Activated CD8-positive, alpha-beta T cell treated with anti-CD3 and anti-CD28 coated beads, Interleukin-2, amount 10 ng/mL, durations not matched to agents 7 days and 5 days (primary cell): ENCODE measurements around the gene GMPS. TPM values are rescaled to one million over a fixed set of nuclear protein-coding genes. Genes with fewer than 3 reads are reported as not detected.

Source experiments
- ATAC-seq: fragments of 150-1000 bp; cut with Tn5 transposase; one replicate; pipeline ENCODE4 v1.10.0; 2021; ENCODE audit warnings: moderate library complexity
- CTCF ChIA-PET: fragments of 350-600 bp; sonication (Branson Sonifier 250); formaldehyde crosslinking; loops from one replicate; lab custom pipeline; 2021; ENCODE audit warnings: antibody characterized with exemption; lab: Charles Lee
- POLR2A ChIA-PET: fragments of 350-600 bp; sonication (Branson Sonifier 250); formaldehyde crosslinking; loops from one replicate; lab custom pipeline; 2021; ENCODE audit warnings: antibody characterized with exemption; lab: Charles Lee
- DNase-seq: peaks from one replicate; pipeline ENCODE4 v3.0.0-alpha.2; 2020
- H3K27ac Mint-ChIP-seq: one replicate; pipeline ENCODE4 v1.8.0; 2021; ENCODE audit warnings: mild to moderate bottlenecking, mixed read lengths
- H3K27me3 Mint-ChIP-seq: one replicate; pipeline ENCODE4 v1.8.0; 2021; ENCODE audit warnings: low read depth, mixed read lengths
- H3K36me3 Mint-ChIP-seq: one replicate; pipeline ENCODE4 v1.8.0; 2021; ENCODE audit warnings: low read depth, mixed read lengths
- H3K4me1 Mint-ChIP-seq: one replicate; pipeline ENCODE4 v1.8.0; 2021; ENCODE audit warnings: low read depth, mixed read lengths
- H3K4me3 Mint-ChIP-seq: one replicate; pipeline ENCODE4 v1.8.0; 2021; ENCODE audit warnings: mild to moderate bottlenecking, mixed read lengths
- H3K9me3 Mint-ChIP-seq: one replicate; pipeline ENCODE4 v1.8.0; 2022; ENCODE audit warnings: mixed read lengths; ENCODE audit not compliant: insufficient read depth
- total RNA-seq, 2 experiments: library from RNA; stranded (reverse); gene quantifications; one replicate each; pipeline ENCODE4 v1.2.3, GENCODE V29; 2021

Gene GMPS
- total RNA-seq, 2 experiments from 2014 or later: 102 to 109 TPM

DNA sequence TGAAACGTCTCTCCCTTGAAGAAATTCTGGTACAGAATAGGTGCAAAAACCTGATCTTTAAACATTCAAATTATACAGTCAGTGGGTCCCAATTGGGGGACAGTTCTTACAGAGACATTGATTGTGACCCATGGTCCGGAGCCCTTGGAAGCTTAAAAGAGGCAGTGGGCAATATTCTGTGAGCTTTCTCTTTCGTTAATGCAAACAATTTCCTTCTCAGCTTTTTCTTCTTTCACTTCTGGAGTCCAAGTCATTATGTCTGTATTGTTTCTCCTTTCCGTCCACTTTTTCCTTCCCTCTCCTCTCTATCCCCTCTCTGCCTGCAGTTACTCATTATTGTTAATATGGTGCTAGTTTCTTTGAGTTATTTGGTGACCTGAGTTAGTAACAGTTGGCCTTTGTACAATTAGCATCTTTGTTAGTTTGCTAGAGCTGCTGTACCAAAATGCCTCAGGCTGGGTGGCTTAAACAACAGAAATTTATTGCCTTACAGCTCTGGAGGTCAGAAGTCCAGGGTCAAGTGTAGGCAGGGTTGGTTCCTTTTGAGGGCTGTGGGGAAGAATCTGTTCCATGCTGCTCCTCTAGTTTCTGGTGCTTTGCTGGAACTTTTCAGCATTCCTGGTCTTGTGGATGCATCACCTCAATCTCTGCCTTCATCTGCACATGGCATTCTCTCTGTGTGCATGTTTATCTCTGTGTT, 102.6 kb downstream of the GMPS start:
- H3K9me3 Mint-ChIP-seq: no peaks in the 10 kb centered on the region
- CTCF ChIA-PET: no interaction called here
- H3K4me3 Mint-ChIP-seq: no peak overlapping the region
- H3K36me3 Mint-ChIP-seq: no peaks in the 10 kb centered on the region
- H3K27me3 Mint-ChIP-seq: no peaks in the 10 kb centered on the region
- no peak overlapping the region for H3K27ac Mint-ChIP-seq
- POLR2A ChIA-PET: interaction anchor here (0.7 kb wide), 1 partner anchor 1082 kb away, joined by 3 read pairs; no protein-coding TSS in a partner anchor
- DNase-seq (no peak), ATAC-seq (no peak)
- no peaks in the 10 kb centered on the region for H3K4me1 Mint-ChIP-seq

DNA sequence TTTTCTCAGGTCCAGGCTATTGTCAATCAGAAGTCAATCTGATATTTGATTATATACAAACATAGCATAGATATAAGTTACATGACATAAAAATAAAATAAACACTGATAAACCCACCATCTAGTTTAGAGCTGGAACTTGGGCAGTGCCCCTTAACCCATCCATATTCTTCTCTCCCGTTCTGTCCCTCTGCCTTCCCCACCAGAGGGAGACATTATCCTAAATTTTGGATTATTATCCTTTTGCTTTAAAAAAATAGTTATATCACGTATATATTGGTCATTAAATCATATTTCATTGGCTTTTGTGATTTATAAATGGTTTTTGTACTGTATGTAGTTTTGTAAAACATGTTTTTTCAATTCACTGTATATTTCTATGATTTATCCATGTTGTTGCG, 107.9 kb downstream of the GMPS start:
- DNase-seq: no peak
- ChIA-PET CTCF (no interaction called here), POLR2A (no interaction called here)
- no peaks in the 10 kb centered on the region for H3K36me3 Mint-ChIP-seq
- ATAC-seq: no peak
- H3K4me3 Mint-ChIP-seq: no peak overlapping the region
- no peaks in the 10 kb centered on the region for H3K27me3 Mint-ChIP-seq
- H3K9me3 Mint-ChIP-seq: no peaks in the 10 kb centered on the region
- H3K4me1 Mint-ChIP-seq: no peaks in the 10 kb centered on the region
- no peak overlapping the region for H3K27ac Mint-ChIP-seq

DNA sequence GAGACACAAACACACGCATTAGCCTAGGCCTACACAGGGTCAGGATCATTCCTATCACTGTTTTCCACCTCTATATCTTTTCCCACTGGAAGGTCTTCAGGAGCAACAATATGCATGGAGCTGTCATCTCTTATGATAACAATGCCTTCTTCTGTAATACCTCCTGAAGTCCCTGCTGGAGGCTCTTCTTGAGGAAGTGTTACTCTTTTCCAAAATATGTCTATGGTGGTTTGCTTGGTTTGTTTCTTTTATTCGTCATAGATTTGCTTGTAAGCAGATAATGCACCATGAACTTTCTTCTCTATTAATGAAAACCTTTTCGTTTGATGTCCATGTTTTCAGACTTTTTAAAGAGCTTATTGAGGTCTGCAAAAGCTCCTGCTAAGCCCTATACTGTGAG, 109.3 kb downstream of the GMPS start:
- Mint-ChIP-seq H3K4me3 (no peak overlapping the region), H3K36me3 (no peaks in the 10 kb centered on the region), H3K4me1 (no peaks in the 10 kb centered on the region), H3K27me3 (peaks cover 2% of the 10 kb centered on the region), H3K9me3 (no peaks in the 10 kb centered on the region), H3K27ac (no peak overlapping the region)
- ATAC-seq: no peak
- no peak for DNase-seq
- ChIA-PET POLR2A (no interaction called here), CTCF (no interaction called here)

DNA sequence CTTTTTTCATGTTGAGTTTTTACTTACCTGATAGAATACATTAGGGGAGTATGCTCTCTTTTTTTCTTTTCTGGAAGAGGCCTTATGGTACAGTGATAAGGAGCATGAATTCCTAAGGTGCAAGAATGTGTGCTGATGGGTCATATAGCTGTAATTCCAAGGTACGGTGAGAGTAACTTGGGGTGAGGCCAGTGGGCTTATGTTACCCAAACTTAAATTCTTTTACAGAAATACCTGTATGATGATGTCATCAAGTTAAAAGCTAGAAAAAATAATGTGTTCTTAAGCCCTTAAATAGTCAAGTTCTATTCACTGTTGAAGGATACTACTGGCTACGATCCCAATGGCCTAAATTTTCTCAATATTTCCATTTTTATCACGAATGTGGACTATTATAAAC, 111.2 kb downstream of the GMPS start:
- POLR2A ChIA-PET: no interaction called here
- ATAC-seq: no peak
- H3K9me3 Mint-ChIP-seq: no peaks in the 10 kb centered on the region

DNA sequence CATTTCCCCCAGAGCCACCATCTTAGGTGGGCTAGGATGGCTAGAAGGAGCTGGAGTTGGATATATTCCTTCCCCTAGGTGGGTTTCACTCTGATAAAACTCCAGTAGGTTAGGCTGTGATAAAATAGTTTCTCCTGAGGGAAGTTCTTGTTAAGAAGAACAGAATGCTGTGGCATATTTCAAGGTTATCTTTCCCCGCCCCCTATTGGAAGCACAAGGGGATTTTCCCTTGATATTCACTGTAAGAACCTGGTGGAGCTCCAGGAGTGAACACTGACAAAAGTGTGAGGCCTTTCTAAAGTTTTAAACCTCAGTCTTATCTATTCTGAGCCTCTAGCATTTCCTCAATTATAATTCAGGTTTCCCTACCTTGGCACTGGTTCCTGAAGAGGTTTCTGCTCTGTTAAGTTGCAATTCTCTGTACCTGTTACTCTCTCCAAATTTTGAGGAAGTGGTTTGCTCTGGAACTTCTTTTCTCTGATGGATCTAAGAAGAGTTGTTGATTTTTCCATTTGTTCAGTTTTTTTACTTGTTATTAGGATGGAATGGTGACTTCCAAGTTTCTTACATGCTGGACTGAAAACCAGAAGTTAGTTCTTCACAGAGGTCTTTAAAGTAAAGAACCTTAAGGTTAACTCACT, 113.5 kb downstream of the GMPS start:
- Mint-ChIP-seq H3K4me3 (no peak overlapping the region), H3K36me3 (no peaks in the 10 kb centered on the region), H3K9me3 (no peaks in the 10 kb centered on the region), H3K4me1 (no peaks in the 10 kb centered on the region), H3K27ac (no peak overlapping the region), H3K27me3 (peaks cover 5% of the 10 kb centered on the region)
- CTCF ChIA-PET: no interaction called here
- POLR2A ChIA-PET: no interaction called here
- DNase-seq (no peak), ATAC-seq (no peak)

More for the DNA sequence above, 111.2 kb downstream of the GMPS start:
- Mint-ChIP-seq H3K27ac (no peak overlapping the region), H3K36me3 (no peaks in the 10 kb centered on the region), H3K4me3 (no peak overlapping the region), H3K27me3 (peaks cover 2% of the 10 kb centered on the region), H3K4me1 (no peaks in the 10 kb centered on the region)
- DNase-seq: no peak
- CTCF ChIA-PET: no interaction called here

DNA sequence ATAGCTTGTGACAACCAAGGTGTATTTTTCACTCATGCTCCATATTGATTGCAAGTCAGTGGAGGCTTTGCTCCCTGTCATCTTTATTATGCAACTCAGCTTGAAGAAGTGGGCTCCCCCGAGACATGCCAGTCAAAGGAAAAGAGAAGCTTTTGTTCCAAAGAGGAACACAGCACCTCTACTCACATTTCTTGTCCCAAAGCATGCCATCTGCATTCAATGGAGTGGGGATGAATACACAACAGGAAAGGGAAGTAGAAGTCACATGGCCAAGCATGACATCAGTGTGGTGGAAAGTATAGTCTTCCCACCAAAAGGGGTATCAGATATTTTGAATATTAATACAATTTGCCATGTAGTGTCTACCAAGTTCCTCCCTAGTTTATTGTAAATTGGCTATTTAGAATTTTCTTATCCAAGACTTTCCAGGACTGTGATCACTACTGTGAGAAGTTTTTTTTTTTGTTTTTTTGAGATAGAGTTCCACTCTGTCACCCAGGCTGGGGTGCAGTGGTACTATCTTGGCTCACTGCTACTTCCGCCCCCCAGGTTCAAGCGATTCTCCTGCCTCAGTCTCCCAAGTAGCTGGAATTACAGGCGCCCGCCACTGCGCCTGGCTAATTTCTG, 114.5 kb downstream of the GMPS start:
- Mint-ChIP-seq H3K9me3 (no peaks in the 10 kb centered on the region), H3K4me1 (no peaks in the 10 kb centered on the region), H3K4me3 (no peak overlapping the region), H3K36me3 (no peaks in the 10 kb centered on the region), H3K27me3 (peaks cover 5% of the 10 kb centered on the region), H3K27ac (no peak overlapping the region)
- ATAC-seq: no peak
- CTCF ChIA-PET: no interaction called here
- POLR2A ChIA-PET: no interaction called here
- DNase-seq: no peak

DNA sequence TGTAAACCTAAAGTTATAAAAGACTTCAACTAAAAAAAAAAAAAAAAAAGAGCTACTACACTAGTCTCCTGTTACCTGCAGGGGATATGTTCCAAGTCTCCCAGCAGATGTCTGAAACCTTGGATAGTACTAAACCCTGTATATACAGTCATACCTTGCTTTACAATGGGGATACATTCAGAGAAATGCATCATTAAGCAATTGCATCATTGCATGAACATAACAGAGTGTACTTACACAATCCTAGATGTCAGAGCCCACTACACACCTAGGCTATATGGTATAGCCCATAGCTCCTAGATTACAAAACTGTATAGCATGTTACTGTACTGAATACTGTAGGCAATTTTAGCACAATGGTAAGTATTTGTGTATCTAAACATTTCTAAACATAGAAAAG, 119.1 kb downstream of the GMPS start:
- H3K27ac Mint-ChIP-seq: no peak overlapping the region
- POLR2A ChIA-PET: no interaction called here
- no peak overlapping the region for H3K4me3 Mint-ChIP-seq
- H3K9me3 Mint-ChIP-seq: no peaks in the 10 kb centered on the region
- H3K4me1 Mint-ChIP-seq: no peaks in the 10 kb centered on the region
- no peak for ATAC-seq
- CTCF ChIA-PET: no interaction called here
- no peak for DNase-seq
- peaks cover 7% of the 10 kb centered on the region for H3K27me3 Mint-ChIP-seq
- no peaks in the 10 kb centered on the region for H3K36me3 Mint-ChIP-seq

DNA sequence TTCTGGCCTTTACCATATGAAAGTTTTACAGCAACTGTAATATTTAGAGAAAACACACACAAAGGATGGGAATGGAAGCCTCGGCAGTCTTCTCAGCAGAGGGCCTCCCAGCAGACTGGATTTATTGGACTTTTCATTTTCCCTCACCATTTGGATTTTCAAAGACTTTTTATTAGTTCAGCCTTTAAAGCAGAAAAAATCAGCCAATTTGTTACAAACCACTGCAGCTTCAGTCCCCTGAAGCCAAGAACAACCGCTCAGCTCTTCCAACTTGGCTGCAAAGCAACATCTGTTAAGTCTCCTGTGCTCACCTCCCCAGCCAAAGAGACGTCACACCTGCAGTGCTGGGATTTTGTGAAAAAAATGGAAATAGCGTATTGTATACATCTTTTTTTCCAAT, 120.8 kb downstream of the GMPS start:
- peaks cover 9% of the 10 kb centered on the region for H3K27me3 Mint-ChIP-seq
- ChIA-PET CTCF (no interaction called here), POLR2A (no interaction called here)
- H3K4me3 Mint-ChIP-seq: no peak overlapping the region
- no peaks in the 10 kb centered on the region for H3K4me1 Mint-ChIP-seq
- DNase-seq: no peak
- H3K36me3 Mint-ChIP-seq: no peaks in the 10 kb centered on the region
- no peaks in the 10 kb centered on the region for H3K9me3 Mint-ChIP-seq
- H3K27ac Mint-ChIP-seq: no peak overlapping the region
- ATAC-seq: no peak

DNA sequence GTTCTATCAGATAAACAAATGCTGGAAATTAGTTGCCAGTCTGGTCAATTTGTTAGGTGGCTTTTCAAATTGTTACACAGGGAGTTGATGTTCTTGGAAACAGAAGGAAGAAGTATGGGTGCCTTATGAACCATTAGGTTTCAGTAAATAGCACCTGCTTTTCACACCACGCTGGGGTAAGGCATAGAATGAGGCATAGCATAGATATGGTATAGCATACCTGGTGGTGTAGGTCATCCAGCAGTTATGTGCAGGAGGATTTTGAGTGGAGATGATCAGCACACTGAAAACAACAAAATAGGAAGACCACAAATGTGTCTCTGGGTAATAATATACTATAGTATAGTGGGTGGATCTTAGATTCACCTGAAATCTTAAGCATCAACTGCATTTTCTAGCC, 121.4 kb downstream of the GMPS start:
- H3K4me3 Mint-ChIP-seq: no peak overlapping the region
- peaks cover 9% of the 10 kb centered on the region for H3K27me3 Mint-ChIP-seq
- H3K4me1 Mint-ChIP-seq: no peaks in the 10 kb centered on the region
- ChIA-PET POLR2A (no interaction called here), CTCF (no interaction called here)
- H3K27ac Mint-ChIP-seq: no peak overlapping the region
- H3K36me3 Mint-ChIP-seq: no peaks in the 10 kb centered on the region
- ATAC-seq (no peak), DNase-seq (no peak)
- H3K9me3 Mint-ChIP-seq: no peaks in the 10 kb centered on the region

Other genes starting within 250 kb of the GMPS start
- gene PLCH1, start 125.6 kb upstream of the GMPS start, total RNA-seq: 1 to 10 TPM; 2.0 to 2.4 TPM
- 1 to 10 TPM in 1 of 2 experiments, under 1 TPM in 1; 0.60 to 1.3 TPM for gene C3orf33, start 64.4 kb upstream of the GMPS start, total RNA-seq
- 10 to 100 TPM; 20.0 to 20.2 TPM for gene SLC33A1, start 16.2 kb upstream of the GMPS start, total RNA-seq
- under 1 TPM in 1 of 2 experiments, not detected in 1; 0.08 TPM for gene KCNAB1, start 249.9 kb downstream of the GMPS start, total RNA-seq